Superior temporal gyrus (tissue), 1 donor: ENCODE measurements around the gene MAPK8IP3.

Source experiments
- DNase-seq: peaks from one replicate; pipeline ENCODE4 v3.0.0-alpha.2; 2016; ENCODE audit errors: extremely low spot score

Gene MAPK8IP3

GRCh38 chr16:1705688-1706385 lies at the start of gene MAPK8IP3:
TSS of gene MAPK8IP3 (plus strand) at chr16:1706195. CDS start at chr16:1706340, 145 bp downstream.
- peak; percentile 90 for DNase-seq

GRCh38 chr16:1656808-1657617 lies 49.0 kb upstream of the MAPK8IP3 start:
- no peak for DNase-seq

GRCh38 chr16:1657841-1658240 lies 48.2 kb upstream of the MAPK8IP3 start:
- DNase-seq: no peak

- DNase-seq: no peak
These were observed 47.0 kb upstream of the MAPK8IP3 start for GRCh38 chr16:1659031-1659430.

GRCh38 chr16:1661826-1662225 lies 44.2 kb upstream of the MAPK8IP3 start:
- no peak for DNase-seq

- no peak for DNase-seq
These were observed 43.5 kb upstream of the MAPK8IP3 start for GRCh38 chr16:1662543-1662942.

- DNase-seq: no peak
These were observed 40.2 kb upstream of the MAPK8IP3 start for GRCh38 chr16:1665829-1666228.

GRCh38 chr16:1666316-1666715 lies 39.7 kb upstream of the MAPK8IP3 start:
- no peak for DNase-seq

- no peak for DNase-seq
These were observed 38.7 kb upstream of the MAPK8IP3 start for GRCh38 chr16:1667271-1667670.

GRCh38 chr16:1667916-1668315 lies 38.1 kb upstream of the MAPK8IP3 start:
- DNase-seq: no peak

- no peak for DNase-seq
These were observed 37.2 kb upstream of the MAPK8IP3 start for GRCh38 chr16:1668612-1669319.

- no peak for DNase-seq
These were observed 36.3 kb upstream of the MAPK8IP3 start for GRCh38 chr16:1669698-1670097.

GRCh38 chr16:1670371-1670770 lies 35.6 kb upstream of the MAPK8IP3 start:
- DNase-seq: no peak

- DNase-seq: no peak
These were observed 35.1 kb upstream of the MAPK8IP3 start for GRCh38 chr16:1670866-1671265.

GRCh38 chr16:1673424-1674151 lies 32.4 kb upstream of the MAPK8IP3 start:
- no peak for DNase-seq

- no peak for DNase-seq
These were observed 31.7 kb upstream of the MAPK8IP3 start for GRCh38 chr16:1674306-1674705.

- no peak for DNase-seq
These were observed 31.0 kb upstream of the MAPK8IP3 start for GRCh38 chr16:1674751-1675664.

- DNase-seq: no peak
These were observed 29.3 kb upstream of the MAPK8IP3 start for GRCh38 chr16:1676661-1677060.

- DNase-seq: no peak
These were observed 28.7 kb upstream of the MAPK8IP3 start for GRCh38 chr16:1677339-1677738.

- peak; percentile 91 for DNase-seq
These were observed 28.0 kb upstream of the MAPK8IP3 start, which contains the start of gene JPT2 for GRCh38 chr16:1677942-1678499. TSS of gene JPT2 (plus strand) at chr16:1678279. CDS start at chr16:1678313, 34 bp downstream.
